Measurements from ENCODE around the gene RBKS.
A peak's percentile ranks its signal among the peaks of the same experiment; 100 is the strongest.
"Not testable (repeated sequence)": the region's sequence is repeated elsewhere in the genome, so short reads cannot be mapped to it uniquely, and the experiment has no call there.

The RBKS gene

GRCh38 chr2:27762951-27763906, 127.0 kb downstream of the RBKS start:
- DNase-seq (ENCODE audit: low read depth) = peak; percentile 67

GRCh38 chr2:27756544-27757498, 133.4 kb downstream of the RBKS start:
- DNase-seq (ENCODE audit: low read depth) = peak; percentile 34

- DNase-seq (ENCODE audit: low read depth) = no peak
Observed at GRCh38 chr2:27756091-27756490, 134.1 kb downstream of the RBKS start.

- no peak for DNase-seq (ENCODE audit: low read depth)
Observed at GRCh38 chr2:27754831-27755230, 135.4 kb downstream of the RBKS start.

- DNase-seq (ENCODE audit: low read depth) = peak; percentile 66
Observed at GRCh38 chr2:27754138-27754588, 136.0 kb downstream of the RBKS start.

- no peak for DNase-seq (ENCODE audit: low read depth)
Observed at GRCh38 chr2:27752551-27753237, 137.5 kb downstream of the RBKS start.

GRCh38 chr2:27751377-27751776, 138.8 kb downstream of the RBKS start:
- DNase-seq (ENCODE audit: low read depth) = no peak

GRCh38 chr2:27748803-27749554, 141.2 kb downstream of the RBKS start:
- not testable (repeated sequence) for DNase-seq (ENCODE audit: low read depth)

GRCh38 chr2:27747827-27748352, 142.3 kb downstream of the RBKS start:
- no peak for DNase-seq (ENCODE audit: low read depth)

- no peak for DNase-seq (ENCODE audit: low read depth)
Observed at GRCh38 chr2:27746325-27746724, 143.9 kb downstream of the RBKS start.

- DNase-seq (ENCODE audit: low read depth) = not testable (repeated sequence)
Observed at GRCh38 chr2:27745494-27745893, 144.7 kb downstream of the RBKS start.

GRCh38 chr2:27742571-27742970, 147.6 kb downstream of the RBKS start:
- no peak for DNase-seq (ENCODE audit: low read depth)

- DNase-seq (ENCODE audit: low read depth) = no peak
Observed at GRCh38 chr2:27741673-27742072, 148.5 kb downstream of the RBKS start.

- DNase-seq (ENCODE audit: low read depth) = no peak
Observed at GRCh38 chr2:27739058-27739373, 151.2 kb downstream of the RBKS start.

- DNase-seq (ENCODE audit: low read depth) = no peak
Observed at GRCh38 chr2:27738349-27739057, 151.7 kb downstream of the RBKS start.

GRCh38 chr2:27737676-27738348, 152.4 kb downstream of the RBKS start:
- peak; percentile 72 for DNase-seq (ENCODE audit: low read depth)

- DNase-seq (ENCODE audit: low read depth) = no peak
Observed at GRCh38 chr2:27736890-27737204, 153.3 kb downstream of the RBKS start.

GRCh38 chr2:27736031-27736889, 153.9 kb downstream of the RBKS start:
- no peak for DNase-seq (ENCODE audit: low read depth)

Measured in fibroblast of gingiva (primary cell).